HUES6 (cell line): Measurements from ENCODE around the gene INTS6.

ENCODE experiments used
- H3K27ac ChIP-seq: 2 replicates; pipeline ENCODE4 v1.7.0; 2013; ENCODE audit warnings: low read depth, mild to moderate bottlenecking, low read length, inconsistent platforms
- H3K27me3 ChIP-seq: 2 replicates; pipeline ENCODE4 v1.6.1; 2013; ENCODE audit warnings: low read length; ENCODE audit not compliant: control insufficient read depth, insufficient read depth
- H3K36me3 ChIP-seq: 2 replicates; pipeline ENCODE4 v1.6.1; 2013; ENCODE audit warnings: low read length; ENCODE audit not compliant: control insufficient read depth, insufficient read depth
- H3K4me1 ChIP-seq: 2 replicates; pipeline ENCODE4 v1.6.1; 2013; ENCODE audit warnings: low read length; ENCODE audit not compliant: control insufficient read depth, insufficient read depth
- H3K4me3 ChIP-seq: 2 replicates; pipeline ENCODE4 v1.5.1; 2013; ENCODE audit warnings: low read depth, low read length
- H3K9ac ChIP-seq: one replicate; pipeline ENCODE4 v1.6.1; 2013; ENCODE audit warnings: mild to moderate bottlenecking, low read length
- H3K9me3 ChIP-seq: 2 replicates; pipeline ENCODE4 v1.6.1; 2013; ENCODE audit warnings: low read depth, low read length; ENCODE audit not compliant: control insufficient read depth, insufficient read depth

The INTS6 gene

DNA sequence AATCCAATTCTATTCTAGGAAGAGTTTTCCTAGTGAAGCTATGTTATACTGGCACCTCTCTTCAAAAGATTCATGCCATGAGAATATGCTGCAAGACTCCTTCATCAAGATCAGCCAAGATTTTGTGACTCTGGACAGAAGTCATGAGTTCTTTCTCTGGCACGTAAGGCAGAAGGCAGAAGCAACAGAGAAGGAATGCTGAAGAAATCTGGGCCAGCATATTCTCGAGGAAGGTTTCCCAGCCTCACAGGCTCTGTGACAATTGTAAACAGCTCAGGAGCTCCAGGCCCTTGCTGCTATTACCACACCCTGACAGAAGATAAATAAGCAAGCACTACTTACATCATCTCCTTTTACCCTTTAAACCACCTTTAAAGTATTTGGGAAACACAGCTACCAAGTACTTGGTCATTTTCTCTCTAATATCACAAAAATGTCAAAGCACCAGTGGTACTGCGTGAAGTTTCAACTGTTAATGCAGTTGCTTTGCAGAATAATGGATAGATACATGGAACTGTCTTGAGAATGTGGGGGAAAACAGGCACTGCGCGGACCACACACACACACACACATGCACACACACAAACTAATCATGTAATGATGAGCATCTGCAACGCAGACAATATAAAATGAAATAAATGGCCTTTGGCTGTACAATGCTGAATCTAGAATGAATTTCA is 55.4 kb downstream of the INTS6 start:
- no peaks in the 10 kb centered on the region for H3K27me3 ChIP-seq
- H3K4me1 ChIP-seq = peaks cover 8% of the 10 kb centered on the region; the same call in 1 of the 2 replicates
- H3K36me3 ChIP-seq = 0 out of 2 replicates have a peak, but pooled peaks cover 2% of the 10 kb centered on the region
- H3K9me3 ChIP-seq = no peaks in the 10 kb centered on the region
- H3K9ac ChIP-seq = no peak overlapping the region
- H3K4me3 ChIP-seq = no peak overlapping the region
- H3K27ac ChIP-seq = no peak overlapping the region

DNA sequence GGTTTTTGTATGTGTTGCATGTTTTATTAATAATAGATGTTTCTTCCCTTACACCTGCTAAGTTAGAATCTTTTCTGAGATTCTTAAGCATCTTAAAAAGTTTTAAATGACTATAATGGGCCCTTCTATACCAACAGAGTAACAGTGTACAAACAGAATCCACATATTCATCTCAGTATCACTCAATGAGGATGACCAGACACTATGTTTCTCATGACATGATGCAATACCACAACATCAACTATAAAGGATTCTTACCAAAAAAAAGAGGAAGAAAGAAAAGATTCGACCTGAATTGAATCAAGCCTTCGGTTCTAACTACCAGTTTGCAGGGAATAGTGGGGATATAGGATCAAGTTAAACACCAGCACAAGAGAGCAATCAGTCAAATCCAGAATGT is 56.5 kb downstream of the INTS6 start:
- H3K9me3 ChIP-seq = no peaks in the 10 kb centered on the region
- H3K27me3 ChIP-seq = no peaks in the 10 kb centered on the region
- H3K27ac ChIP-seq = no peak overlapping the region
- 0 out of 2 replicates have a peak, but pooled peaks cover 2% of the 10 kb centered on the region for H3K36me3 ChIP-seq
- peaks cover 8% of the 10 kb centered on the region; the same call in 1 of the 2 replicates for H3K4me1 ChIP-seq
- no peak overlapping the region for H3K9ac ChIP-seq
- no peak overlapping the region for H3K4me3 ChIP-seq

- Histone ChIP-seq H3K4me1 (peaks cover 8% of the 10 kb centered on the region; the same call in 1 of the 2 replicates), H3K27me3 (no peaks in the 10 kb centered on the region), H3K9me3 (no peaks in the 10 kb centered on the region), H3K4me3 (no peak overlapping the region), H3K9ac (no peak overlapping the region), H3K36me3 (0 out of 2 replicates have a peak, but pooled peaks cover 2% of the 10 kb centered on the region), H3K27ac (no peak overlapping the region)
These were observed 58.1 kb downstream of the INTS6 start for GRCh38 chr13:51394724-51395123.

GRCh38 chr13:51385114-51385513 is 67.7 kb downstream of the INTS6 start:
- Histone ChIP-seq H3K27me3 (no peaks in the 10 kb centered on the region), H3K27ac (0 out of 2 replicates have a peak overlapping the region, but pooled peaks have one; percentile 24), H3K4me1 (no peaks in the 10 kb centered on the region), H3K9me3 (no peaks in the 10 kb centered on the region), H3K4me3 (no peak overlapping the region), H3K9ac (no peak overlapping the region), H3K36me3 (peaks cover 32% of the 10 kb centered on the region)

DNA sequence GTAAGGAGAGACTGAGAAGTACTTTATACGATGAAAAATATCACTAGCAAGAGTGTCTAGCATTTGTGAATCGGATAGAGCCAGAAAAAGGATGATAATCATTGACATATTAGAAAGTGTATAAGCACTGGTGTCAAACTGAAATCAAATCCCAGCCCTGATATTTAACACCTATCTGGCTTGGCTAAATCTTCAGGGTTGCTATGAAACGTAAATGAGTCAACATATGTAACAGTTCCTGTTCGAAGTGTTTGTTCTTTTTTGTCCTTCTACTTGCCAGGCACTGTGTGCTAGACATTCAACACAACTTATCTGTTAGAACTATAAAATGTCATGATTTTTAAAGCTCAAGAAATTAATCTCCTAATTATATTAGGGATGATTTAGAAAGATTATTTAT is 72.6 kb downstream of the INTS6 start:
- Histone ChIP-seq H3K36me3 (peaks cover 62% of the 10 kb centered on the region), H3K9me3 (no peaks in the 10 kb centered on the region), H3K4me3 (no peak overlapping the region), H3K9ac (no peak overlapping the region), H3K4me1 (no peaks in the 10 kb centered on the region), H3K27ac (no peak overlapping the region), H3K27me3 (no peaks in the 10 kb centered on the region)

- Histone ChIP-seq H3K36me3 (peaks cover 82% of the 10 kb centered on the region), H3K9me3 (no peaks in the 10 kb centered on the region), H3K4me1 (peaks cover 12% of the 10 kb centered on the region), H3K4me3 (no peak overlapping the region), H3K27me3 (no peaks in the 10 kb centered on the region), H3K27ac (no peak overlapping the region), H3K9ac (no peak overlapping the region)
These were observed 79.4 kb downstream of the INTS6 start for GRCh38 chr13:51373451-51373850.

DNA sequence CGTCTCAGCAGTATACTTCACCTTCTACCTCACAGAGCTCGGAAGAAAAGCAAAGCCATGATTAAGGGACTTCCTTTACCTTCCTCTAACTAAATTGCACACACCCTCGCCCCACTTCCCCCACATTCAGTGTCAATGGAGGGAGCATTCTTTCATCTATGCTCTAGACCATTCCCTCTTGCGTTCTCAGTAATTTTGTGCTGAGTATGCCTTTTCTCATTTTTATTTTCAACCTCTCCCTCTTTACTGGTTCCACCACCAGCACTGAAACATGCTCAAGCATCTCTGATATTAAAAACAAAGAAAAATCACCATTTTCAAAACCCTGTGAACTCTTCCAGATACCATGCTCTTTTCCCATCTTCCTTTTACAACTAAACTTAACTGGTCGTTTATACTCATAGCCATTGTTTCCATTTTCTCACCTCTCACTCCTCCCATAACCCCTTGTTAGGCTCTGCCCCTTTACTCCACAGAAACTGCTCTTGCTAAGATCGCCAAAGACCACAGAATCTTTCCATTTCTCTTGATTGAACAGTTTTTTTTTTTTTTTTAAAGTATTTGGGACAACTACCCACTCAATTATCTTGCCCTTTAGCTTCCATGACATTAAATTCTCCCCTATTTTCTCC is 81.0 kb downstream of the INTS6 start:
- Histone ChIP-seq H3K27ac (no peak overlapping the region), H3K9ac (no peak overlapping the region), H3K27me3 (no peaks in the 10 kb centered on the region), H3K4me1 (peaks cover 12% of the 10 kb centered on the region), H3K4me3 (no peak overlapping the region), H3K9me3 (no peaks in the 10 kb centered on the region), H3K36me3 (peaks cover 83% of the 10 kb centered on the region)

- H3K27me3 ChIP-seq = no peaks in the 10 kb centered on the region
- no peaks in the 10 kb centered on the region for H3K9me3 ChIP-seq
- peaks cover 12% of the 10 kb centered on the region for H3K4me1 ChIP-seq
- H3K9ac ChIP-seq = no peak overlapping the region
- peaks cover 85% of the 10 kb centered on the region for H3K36me3 ChIP-seq
- H3K4me3 ChIP-seq = no peak overlapping the region
- H3K27ac ChIP-seq = no peak overlapping the region; the same call in 1 of the 2 replicates
These were observed 82.0 kb downstream of the INTS6 start for GRCh38 chr13:51370811-51371210.

DNA sequence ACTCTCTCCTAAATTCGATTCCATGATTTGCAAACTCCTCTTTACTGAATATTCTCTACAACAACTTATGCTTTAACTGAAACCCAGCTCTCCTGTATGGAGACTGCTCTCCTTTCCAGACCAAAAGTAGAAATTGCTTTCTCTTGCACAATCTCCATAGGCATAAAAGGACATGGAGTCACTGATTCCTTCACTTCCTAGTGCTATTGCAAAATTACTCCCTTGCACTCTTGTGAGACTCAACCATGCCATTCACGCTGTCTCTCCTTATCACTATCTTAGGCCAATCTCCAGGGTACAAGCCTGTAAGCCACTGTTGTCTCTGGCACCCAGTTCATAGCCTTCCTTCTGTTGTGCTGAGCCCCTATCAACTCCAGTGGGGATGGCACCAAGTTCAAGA is 82.7 kb downstream of the INTS6 start:
- Histone ChIP-seq H3K9me3 (no peaks in the 10 kb centered on the region), H3K9ac (no peak overlapping the region), H3K4me1 (peaks cover 12% of the 10 kb centered on the region), H3K27me3 (no peaks in the 10 kb centered on the region), H3K36me3 (peaks cover 85% of the 10 kb centered on the region), H3K27ac (no peak overlapping the region), H3K4me3 (no peak overlapping the region)

GRCh38 chr13:51364404-51365008 is 88.3 kb downstream of the INTS6 start:
- Histone ChIP-seq H3K4me1 (no peaks in the 10 kb centered on the region), H3K9ac (no peak overlapping the region), H3K27me3 (no peaks in the 10 kb centered on the region), H3K27ac (no peak overlapping the region), H3K4me3 (no peak overlapping the region), H3K36me3 (peaks cover 62% of the 10 kb centered on the region), H3K9me3 (no peaks in the 10 kb centered on the region)

DNA sequence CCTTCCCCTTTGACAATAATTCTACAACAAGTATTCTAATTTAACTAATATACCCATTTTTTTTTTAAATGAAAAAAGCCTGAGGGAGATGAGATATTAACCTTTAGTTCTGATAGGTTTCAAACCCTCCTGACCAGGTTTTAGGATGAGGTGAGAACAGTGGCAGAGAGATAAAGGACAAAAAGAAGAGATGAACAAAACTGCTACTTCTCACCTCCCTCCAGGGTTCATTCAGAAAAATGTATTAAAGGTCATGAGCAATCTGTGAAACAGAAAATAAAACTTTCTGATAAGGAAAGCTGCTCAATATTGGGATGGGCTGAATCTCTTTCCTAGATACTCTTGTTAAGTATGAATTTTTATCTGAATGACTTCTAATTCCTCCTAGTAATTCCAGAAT is 89.2 kb downstream of the INTS6 start:
- Histone ChIP-seq H3K4me3 (no peak overlapping the region), H3K9me3 (no peaks in the 10 kb centered on the region), H3K27me3 (no peaks in the 10 kb centered on the region), H3K9ac (no peak overlapping the region), H3K4me1 (no peaks in the 10 kb centered on the region), H3K27ac (no peak overlapping the region), H3K36me3 (peaks cover 55% of the 10 kb centered on the region)
